ENCODE data around the gene E4F1. TPM values are rescaled to one million over a fixed set of nuclear protein-coding genes. Genes with fewer than 3 reads are reported as not detected.
A peak's percentile ranks its signal among the peaks of the same experiment; 100 is the strongest.
"Not testable (repeated sequence)": the region's sequence is repeated elsewhere in the genome, so short reads cannot be mapped to it uniquely, and the experiment has no call there.

E4F1 gene
- polyA plus RNA-seq, 1 donor = 14.3 TPM

DNA sequence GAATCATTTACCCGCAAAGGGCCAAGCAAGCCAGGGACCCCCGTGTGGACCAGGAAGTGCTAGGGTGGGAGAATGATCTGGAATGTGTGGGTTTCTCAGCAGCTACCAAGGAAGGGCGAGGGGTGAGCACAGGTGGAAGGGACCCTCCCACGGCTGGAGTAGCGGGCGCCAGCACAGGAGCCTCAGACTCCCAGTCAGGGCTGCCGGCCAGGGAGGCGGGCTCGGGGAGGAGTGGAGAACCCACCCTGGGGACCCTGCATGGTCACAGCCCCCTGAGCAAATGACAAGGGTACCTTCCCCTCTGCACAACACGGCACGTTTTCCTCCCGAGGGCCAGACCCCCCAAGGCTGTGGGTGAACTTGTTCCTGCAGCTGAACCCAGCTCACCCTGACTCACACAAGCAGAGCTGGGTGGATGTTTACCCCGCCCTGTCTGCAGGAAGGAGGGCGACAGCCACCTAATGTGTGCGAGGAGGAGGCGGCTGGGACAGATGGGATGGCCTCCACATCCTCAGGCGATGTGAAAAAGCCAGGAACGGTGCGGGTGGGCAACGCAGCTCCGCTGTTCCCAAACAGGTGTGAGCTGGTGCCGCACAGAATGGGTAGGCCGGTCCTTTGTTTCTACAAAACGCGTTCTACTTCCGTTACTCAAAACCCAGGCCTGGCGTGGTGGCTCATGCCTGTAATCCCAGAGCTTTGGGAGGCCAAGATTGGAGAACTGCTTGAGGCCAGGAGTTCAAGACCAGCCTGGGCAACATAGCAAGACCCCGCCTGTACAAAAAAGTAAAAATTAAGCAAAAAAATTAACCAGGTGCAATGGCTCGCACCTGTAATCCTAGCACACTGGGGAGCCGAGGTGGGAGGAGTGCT, 21.8 kb downstream of the E4F1 start:
- no peak for DNase-seq (ENCODE audit: low read depth)

DNA sequence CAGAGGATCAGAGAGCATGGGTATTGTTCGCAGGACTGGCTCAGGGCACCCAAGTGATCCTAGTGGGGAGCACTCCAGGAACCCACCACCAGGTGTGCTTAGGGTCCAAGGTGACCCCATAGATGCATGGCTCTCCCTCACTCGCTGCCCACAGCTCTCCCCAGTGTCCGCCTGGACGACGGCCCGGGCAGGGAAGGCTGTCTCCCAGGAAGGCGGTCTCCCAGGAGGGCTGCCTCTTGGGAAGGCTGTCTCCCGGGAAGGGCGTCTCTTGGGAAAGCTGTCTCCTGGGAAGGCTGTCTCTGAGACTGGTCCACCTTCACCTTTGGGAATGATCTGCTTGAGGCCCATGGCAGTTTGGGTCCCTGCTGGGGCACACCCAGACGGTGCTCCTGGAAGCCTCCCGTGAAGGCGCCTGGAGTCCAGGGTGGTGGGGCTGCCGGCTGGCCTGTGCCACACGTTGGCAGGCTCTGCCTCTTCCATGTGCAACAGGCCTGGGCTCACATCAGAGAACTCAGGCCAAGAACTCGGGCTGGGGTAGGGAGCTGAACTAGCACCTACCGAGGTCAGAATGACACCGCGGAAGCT, 23.0 kb downstream of the E4F1 start:
- DNase-seq (ENCODE audit: low read depth) = no peak

DNA sequence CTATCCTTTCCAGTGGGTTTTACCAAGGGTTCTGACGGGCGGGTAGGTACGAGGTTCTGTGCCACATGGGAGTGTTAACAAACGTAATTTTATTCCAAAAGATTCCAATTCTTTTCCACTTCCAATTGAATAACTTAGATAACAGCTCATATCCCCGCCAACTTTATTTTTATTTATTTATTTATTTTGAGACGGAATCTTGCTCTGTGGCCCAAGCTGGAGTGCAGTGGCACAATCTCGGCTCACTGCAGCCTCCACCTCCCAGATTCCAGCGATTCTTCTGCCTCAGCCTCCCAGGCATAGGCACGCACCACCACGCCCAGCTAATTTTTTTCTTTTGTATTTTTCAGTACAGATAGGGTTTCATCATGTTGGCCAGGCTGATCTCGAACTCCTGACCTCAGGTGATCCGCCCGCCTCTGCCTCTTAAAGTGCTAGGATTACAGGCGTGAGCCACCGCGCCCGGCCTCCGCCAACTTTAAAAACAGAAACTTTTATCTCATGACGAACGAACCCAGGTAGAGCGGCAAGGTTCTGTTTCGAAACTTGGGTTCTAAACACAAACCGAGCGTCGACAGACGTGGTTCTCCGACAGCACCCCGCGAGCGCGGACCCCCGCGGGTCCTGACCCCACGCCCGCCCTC, 27.4 kb downstream of the E4F1 start:
- DNase-seq (ENCODE audit: low read depth) = no peak

DNA sequence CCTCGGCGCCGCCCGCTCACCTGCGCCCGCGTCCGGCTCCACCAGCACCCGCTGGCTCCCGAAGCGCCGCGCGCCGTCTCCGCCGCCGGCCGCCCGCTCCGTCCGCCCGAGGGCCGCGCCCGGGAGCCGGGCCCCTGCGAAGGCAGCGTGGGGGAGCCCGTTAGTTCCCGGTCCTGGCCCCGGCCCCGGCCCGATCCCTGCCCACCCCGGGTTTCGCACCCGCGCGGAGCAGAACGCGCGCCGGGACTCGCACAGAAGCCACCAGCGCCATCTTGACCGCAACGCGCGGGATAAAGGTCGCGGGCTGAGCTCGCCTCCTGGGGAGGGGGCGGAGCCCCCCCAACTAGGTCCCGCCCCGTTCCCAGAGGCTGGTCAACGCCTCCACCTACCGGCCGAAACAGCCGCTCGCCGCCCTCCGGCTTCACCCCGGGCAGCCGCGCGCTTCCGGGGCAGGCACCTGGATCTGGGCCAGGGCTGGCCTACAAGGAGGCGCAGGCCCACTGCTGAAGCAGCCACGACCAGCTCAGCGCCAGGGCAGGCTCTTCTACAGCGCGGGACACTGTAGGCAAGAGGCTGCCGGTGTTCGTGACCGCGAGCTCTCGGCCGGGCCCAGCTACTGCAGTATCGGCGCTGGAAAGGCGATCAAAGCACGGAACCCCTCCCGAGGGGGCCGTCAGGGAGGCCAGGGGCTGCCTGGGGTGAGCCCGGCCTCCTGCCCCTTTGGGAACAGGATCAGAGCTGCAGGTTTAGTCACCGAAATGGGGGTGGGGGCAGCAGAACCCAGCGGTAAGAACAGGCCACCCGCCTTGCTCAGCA, 28.1 kb downstream of the E4F1 start, which contains the start of gene ECI1:
TSS of gene ECI1 (minus strand) at position 292 of the 816 bp plus-strand sequence. CDS start at position 271, 21 bp downstream.
- peak; percentile 73 for DNase-seq (ENCODE audit: low read depth)

DNA sequence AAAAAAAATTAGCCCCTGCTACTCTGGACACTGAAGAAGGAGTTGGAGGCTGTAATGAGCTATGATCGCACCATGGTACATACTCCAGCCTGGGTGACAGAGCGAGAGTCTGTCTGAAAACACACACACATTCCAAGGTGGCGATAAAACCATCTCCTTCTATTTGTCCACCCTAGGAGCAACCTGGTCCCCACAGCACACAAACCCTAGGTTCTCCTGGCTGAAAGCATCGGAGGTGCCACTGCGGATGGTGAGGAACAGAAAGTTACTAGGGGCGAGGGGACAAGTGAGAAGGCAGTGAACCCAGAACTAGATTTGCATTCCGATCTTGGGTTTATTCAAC, 29.4 kb downstream of the E4F1 start:
- DNase-seq (ENCODE audit: low read depth) = no peak

DNA sequence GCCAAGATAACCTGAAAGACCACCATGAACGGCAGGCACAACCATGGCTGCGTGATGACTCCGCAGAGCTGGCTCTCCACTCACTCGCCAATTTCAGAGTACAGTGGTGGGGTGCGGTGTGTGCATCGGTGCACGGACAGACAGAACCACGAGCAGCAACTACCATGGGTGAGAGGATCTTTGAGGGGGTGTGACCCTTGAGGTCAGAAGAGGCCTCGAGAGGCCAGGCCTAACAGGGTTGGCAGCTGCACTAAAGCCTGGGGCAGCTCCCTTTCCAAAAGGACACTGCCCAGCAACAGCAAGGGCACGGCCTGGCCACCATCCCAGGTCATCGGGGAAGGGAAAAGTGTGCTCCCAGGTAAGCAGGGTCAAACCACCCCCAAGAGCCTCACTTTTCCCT, 29.9 kb downstream of the E4F1 start:
- no peak for DNase-seq (ENCODE audit: low read depth)

DNA sequence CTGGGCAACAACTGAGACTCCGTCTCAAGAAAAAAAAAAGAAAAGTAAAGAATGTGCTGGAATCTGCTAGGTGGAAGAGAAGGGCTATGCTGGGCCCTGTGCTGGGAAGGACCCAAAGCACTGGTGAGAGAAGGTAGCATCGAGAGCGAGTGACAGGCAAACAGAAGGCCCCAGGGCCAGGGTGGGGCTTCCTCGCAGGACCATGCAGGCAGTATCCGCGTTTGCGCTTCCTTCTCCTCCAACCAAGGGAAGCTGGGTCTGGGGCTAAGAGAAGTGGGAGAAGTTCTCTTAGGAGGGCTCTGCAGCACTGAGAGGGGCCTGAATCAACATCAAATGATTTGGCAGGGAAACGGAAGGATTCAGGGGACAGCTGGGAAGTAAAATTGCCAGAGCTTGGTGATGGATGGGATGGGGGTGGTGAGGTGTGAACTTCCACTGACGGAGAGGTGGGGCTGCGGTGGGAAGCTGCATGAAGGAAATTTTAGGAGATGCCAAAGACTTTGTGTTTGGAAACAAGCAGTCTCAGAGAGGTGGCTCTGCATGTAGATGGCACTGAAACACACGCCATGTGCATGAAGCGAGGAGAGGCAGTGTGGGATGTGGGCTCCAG, 33.2 kb downstream of the E4F1 start:
- no peak for DNase-seq (ENCODE audit: low read depth)

DNA sequence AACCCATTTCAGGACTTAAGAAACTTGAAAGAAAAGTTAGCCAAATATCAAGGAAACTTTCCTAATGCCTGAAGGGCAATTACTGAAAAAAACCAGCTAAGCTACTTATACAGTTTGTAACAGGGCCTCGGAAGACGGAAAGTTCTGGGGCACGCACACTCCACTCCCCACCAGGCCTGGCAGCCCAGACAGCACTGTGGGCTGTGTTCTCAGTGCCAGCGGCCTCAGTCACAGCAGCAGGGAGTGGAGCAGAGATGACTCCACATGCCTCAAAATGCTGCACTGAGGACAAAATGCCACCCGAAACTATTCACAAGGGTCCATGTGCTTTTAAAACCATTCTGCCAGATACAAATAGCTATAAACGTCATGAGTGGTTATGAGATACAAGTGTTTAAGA, 34.3 kb downstream of the E4F1 start:
- no peak for DNase-seq (ENCODE audit: low read depth)

DNA sequence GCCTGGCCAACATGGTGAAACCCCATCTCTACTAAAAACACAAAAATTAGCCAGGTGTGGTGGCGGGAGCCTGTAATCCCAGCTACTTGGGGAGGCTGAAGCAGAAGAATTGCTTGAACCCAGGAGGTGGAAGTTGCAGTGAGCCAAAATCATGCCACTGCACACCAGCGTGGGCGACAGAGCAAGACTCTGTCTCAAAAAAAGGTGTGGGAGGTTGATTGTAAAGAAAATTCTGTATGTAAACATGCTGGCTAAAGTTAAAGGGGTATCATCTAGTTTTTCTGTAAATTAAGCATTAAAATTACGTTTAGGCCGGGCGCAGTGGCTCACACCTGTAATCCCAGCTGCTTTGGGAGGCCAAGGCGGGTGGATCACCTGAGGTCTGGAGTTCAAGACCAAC, 35.1 kb downstream of the E4F1 start:
- not testable (repeated sequence) for DNase-seq (ENCODE audit: low read depth)

DNA sequence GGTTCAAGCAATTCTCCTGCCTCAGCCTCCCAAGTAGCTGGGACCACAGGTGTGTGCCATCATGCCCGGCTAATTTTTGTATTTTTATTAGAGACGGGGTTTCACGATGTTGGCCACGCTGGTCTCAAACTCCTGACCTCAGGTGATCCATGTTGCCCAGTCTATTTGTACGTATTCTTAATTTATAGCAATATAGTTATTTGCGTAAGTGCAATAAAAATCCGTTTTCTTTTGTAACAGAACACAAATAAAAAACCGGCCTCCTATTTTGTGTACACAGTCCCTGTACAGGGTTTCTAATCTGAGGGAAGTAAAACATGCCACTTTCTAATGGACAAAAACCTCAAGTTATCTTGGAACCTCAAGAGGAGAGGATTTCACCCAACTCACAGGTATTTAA, 36.9 kb downstream of the E4F1 start:
- no peak for DNase-seq (ENCODE audit: low read depth)

DNA sequence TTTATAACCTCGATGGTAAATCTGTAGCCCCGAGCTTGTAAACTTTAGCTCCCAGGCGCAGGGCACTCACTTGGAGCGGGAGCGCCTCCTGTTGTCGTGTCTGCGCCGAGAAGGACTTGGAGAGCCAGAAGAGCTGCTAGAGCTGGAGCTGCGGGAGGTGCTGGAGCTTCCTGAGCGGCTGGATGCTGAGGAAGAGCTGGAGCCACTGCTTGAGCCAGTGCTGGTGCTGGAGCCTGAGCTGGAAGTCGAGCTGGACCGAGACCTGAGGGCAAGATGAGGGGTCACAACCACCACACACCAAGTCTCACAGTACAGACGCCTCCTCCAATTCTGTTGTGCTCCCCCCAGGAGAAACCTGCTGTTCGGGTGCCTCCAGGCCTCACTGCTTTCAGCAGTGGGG, 39.6 kb downstream of the E4F1 start:
- DNase-seq (ENCODE audit: low read depth) = not testable (repeated sequence)

DNA sequence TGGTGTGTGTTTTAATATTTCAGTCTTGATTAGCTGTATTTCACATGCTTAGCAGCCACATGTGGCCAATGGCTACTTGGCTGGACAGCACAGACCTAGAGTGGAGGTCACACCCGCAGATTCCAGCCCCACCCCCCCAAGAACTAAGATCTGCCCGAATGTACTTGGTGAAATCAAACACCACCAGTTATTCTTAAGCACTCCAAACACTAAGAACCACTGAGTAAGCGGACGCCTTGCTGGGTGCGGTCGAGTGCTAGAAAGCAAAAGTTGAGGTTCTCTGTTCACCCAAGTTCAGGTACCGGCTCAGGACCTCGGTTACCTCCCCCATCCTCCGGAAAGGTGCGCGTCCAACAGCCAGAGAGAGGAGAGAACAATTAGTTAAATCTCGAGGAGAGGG, 43.5 kb downstream of the E4F1 start:
- not testable (repeated sequence) for DNase-seq (ENCODE audit: low read depth)

DNA sequence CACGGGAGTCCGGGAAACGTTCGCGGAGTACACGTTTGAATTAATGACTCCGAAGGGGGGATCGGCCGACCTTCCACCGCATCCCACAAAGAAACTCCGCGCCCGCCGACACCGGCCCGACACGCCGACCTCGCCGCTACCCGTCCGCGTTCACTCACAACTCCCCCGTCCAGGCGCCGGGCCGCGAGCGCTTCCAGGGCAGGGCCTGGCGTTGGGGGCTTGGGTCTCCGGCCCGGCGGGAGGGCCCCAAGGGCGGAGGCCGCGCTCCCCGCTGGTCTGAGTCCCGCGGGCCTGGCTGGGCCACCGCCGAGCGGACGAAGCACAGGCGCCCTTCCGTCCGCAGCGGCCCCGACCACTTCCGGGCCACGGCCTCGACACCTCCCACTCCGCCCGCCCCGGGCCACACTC, 44.1 kb downstream of the E4F1 start:
- not testable (repeated sequence) for DNase-seq (ENCODE audit: low read depth)

DNA sequence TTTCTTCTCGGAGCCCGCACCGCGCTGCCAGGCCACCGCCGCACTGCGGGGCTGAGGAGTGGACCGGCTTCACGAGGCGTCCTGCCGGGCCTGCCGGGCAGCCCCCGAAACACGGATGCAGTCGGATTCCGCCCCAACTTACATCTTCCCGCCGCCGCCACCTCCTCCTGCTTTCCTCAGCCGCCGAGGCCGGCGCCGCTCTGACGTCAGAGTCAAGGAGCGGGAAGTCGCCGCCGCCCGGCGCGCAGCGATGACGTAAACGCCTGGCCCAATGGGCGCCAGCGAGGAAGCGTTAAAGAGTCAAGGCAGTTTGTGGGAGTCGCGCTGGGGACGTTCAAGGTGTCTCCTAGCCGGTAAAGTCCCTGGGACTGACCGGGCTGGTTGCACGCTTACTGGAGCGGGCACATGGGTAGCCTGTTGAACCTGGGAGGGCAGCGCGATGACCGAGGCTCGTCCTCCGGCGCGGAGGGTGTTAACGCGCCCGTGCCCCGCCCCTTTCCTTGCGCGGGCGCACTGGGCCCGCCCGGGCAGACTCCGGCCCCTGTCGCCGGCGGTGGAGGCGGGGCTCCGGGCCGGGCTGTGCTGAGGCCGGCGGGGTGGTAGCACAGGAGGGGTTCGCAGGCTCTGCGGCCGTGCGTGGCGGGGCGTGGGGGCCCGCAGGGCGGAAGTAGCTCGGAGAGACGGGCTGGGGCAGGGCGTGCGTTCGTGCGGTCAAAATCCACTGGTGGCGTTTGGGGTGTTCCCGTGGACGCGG, 44.7 kb downstream of the E4F1 start, which contains the start of gene RNPS1:
TSS of gene RNPS1 (minus strand) at position 214 of the 754 bp plus-strand sequence. CDS start 3,483 bp downstream, outside the sequence.
- peak; percentile 91 for DNase-seq (ENCODE audit: low read depth)

DNA sequence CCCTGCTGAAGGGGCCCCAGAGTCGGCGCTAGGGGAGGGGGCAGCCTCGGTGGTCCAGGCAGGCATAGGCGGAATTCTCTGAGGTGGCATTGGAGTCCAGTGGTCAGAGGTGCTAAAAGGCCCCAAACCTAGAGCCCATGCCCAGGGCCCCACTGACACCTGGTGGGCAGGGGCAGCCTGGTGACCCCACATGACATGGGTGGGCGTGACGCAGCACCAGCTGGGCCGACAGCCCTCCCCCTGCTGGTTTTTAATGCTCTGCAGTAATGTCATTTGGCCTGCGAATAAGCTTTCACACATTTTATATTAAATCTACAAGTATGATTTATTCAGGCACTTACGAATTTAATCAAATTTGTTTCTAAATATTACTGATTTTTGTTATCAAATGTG, 46.7 kb downstream of the E4F1 start:
- DNase-seq (ENCODE audit: low read depth) = no peak

DNA sequence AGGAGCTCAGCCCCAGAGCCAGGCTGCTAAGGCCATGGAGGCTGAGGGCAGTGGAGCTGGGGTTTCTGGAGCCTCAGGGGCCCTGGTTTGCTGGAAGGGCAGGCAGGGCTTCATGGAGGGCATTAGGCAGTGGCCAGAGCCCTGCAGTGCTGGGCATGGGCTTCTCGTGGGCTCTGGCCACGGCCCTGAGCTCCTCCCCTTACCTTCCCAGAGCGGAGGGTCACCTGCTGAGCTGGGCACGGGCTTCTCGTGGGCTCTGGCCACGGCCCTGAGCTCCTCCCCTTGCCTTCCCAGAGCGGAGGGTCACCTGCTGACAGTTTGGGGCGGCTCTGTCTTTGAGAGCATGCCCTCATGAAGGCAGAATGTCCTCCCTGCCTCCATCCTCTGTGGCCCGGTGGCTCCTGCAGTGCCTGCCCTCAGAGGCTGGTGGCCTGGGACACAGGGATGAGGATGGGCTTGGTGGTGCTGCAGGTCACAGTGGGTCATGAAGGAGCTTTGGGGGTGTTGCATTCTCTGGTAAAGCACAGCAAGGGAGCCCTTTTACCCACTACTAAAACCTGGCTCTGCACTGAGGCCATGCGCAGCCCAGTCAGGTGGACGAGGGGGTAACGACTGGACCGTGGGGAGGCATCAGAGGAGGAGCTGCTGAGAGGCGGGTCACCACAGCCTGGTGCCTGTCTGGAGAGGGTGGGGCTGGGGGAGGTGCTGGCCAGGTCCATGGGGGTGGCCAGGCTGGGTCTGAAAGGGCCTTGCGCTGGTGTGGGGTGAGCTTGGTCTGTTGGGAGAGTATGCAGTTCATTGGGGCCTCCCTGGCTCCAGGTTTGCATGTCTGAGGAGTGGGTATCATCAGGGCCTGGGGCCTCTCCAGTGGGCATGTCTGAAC, 47.4 kb downstream of the E4F1 start:
- DNase-seq (ENCODE audit: low read depth) = no peak

DNA sequence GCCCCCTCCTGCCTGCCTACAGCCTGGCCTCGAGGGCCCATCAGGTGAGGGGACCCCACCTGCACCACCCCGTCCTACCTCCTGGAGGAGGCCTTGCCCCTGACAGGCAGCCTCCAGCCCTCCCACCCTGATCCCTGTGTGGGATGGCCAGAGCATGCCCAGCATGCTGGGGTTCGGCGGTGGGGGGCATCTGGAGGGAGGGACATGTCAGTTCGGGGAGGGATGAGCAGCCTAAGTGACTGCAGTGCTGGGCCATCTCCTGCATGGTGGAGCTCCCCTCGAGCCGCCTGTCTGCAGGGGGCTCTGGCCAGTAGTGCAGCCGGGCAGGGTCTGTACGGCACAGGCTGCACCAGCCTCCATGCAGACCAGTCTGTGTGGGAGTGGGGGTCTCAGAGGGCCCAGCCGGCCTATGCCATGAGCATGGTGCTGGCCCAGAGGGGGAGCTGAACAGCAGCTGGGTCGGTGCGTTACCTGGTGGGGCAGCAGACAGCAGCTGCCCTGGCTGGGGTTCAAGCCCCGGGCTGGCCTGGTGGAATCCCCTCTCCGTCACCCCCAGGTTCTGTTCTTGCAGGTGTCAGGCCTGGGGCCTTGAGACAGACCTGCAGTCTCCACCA, 48.6 kb downstream of the E4F1 start:
- DNase-seq (ENCODE audit: low read depth) = no peak

DNA sequence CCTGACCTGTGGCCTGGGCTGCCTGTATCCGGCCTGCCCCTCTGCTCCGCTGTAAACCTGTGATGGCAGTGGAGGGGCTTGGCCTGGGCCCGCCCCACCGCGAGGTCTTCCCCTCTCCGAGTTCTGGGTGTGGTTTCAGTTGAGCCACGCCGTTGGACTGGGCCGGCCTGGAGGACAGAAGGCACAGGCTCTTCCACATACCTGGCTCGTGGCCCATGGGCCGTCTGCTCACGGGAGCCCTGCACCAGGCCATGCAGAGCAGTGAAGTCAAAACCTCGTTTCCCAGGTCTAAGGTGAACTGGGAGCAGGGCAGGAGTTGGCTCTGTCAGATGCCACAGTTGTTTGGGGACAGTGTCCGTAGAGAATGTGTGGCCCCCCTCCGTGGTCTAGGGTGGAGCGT, 50.1 kb downstream of the E4F1 start:
- no peak for DNase-seq (ENCODE audit: low read depth)

DNA sequence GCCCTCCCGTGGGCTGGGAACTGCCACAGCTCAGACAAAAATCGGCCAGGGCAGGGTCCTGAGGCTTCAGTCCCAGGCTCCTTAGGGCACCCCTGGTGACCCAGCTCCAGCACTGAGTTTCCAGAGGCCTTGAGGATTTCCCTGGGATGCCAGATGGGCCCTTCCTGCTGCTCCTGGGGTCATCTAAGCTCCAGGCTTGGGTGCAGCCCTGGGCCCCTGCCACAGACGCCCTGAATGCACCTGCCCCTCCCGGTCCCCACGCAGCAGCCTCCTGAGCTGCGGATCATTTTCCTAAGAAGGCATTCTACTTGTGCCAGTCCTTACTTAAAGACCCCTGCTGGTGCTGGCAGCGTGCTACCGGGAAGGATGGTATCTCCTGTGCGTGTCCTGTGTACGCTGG, 50.5 kb downstream of the E4F1 start:
- DNase-seq (ENCODE audit: low read depth) = no peak
